NCI-H524 treated with DMSO at 0.1 percent for 48 hours (cell line): ENCODE data around the gene HNRNPA1.
"Not testable (repeated sequence)": the region's sequence is repeated elsewhere in the genome, so short reads cannot be mapped to it uniquely, and the experiment has no call there.

Source experiments
- DNase-seq: peaks from one replicate; lab custom pipeline; 2025; lab: John Stamatoyannopoulos, UW

Gene HNRNPA1

GRCh38 chr12:54280468-54281260 lies at the start of gene HNRNPA1:
TSS of gene HNRNPA1 (plus strand) at chr12:54280726. CDS start at chr12:54280808, 82 bp downstream.
- peak; percentile 97 for DNase-seq

- DNase-seq, result not testable (repeated sequence)
Measured at GRCh38 chr12:54231269-54231668, 49.3 kb upstream of the HNRNPA1 start.

- no peak for DNase-seq
Measured at GRCh38 chr12:54232790-54233189, 47.7 kb upstream of the HNRNPA1 start.

- DNase-seq, result no peak
Measured at GRCh38 chr12:54238531-54238930, 42.0 kb upstream of the HNRNPA1 start.

GRCh38 chr12:54239620-54240019 lies 40.9 kb upstream of the HNRNPA1 start:
- peak; percentile 91 for DNase-seq

- DNase-seq, result no peak
Measured at GRCh38 chr12:54240129-54240528, 40.4 kb upstream of the HNRNPA1 start.

- no peak for DNase-seq
Measured at GRCh38 chr12:54240971-54241588, 39.4 kb upstream of the HNRNPA1 start.

- no peak for DNase-seq
Measured at GRCh38 chr12:54246011-54246641, 34.4 kb upstream of the HNRNPA1 start.

GRCh38 chr12:54249489-54249888 lies 31.0 kb upstream of the HNRNPA1 start:
- no peak for DNase-seq

GRCh38 chr12:54251667-54252284 lies 28.8 kb upstream of the HNRNPA1 start:
- DNase-seq, result no peak

GRCh38 chr12:54253240-54253639 lies 27.3 kb upstream of the HNRNPA1 start:
- DNase-seq, result no peak

GRCh38 chr12:54257332-54257731 lies 23.2 kb upstream of the HNRNPA1 start:
- DNase-seq, result no peak

- DNase-seq, result no peak
Measured at GRCh38 chr12:54258201-54258681, 22.3 kb upstream of the HNRNPA1 start.

GRCh38 chr12:54259194-54260011 lies 21.1 kb upstream of the HNRNPA1 start:
- peak; percentile 98 for DNase-seq

- DNase-seq, result no peak
Measured at GRCh38 chr12:54261815-54262402, 18.6 kb upstream of the HNRNPA1 start.

- DNase-seq, result no peak
Measured at GRCh38 chr12:54262403-54262925, 18.1 kb upstream of the HNRNPA1 start.

GRCh38 chr12:54265364-54265812 lies 15.1 kb upstream of the HNRNPA1 start:
- peak; percentile 81 for DNase-seq

GRCh38 chr12:54266852-54267251 lies 13.7 kb upstream of the HNRNPA1 start:
- peak; percentile 22 for DNase-seq

- no peak for DNase-seq
Measured at GRCh38 chr12:54270345-54270744, 10.2 kb upstream of the HNRNPA1 start.

GRCh38 chr12:54272214-54272613 lies 8.3 kb upstream of the HNRNPA1 start:
- no peak for DNase-seq

GRCh38 chr12:54273981-54274380 lies 6.5 kb upstream of the HNRNPA1 start:
- DNase-seq, result no peak
